ENCODE data around the gene DBT.
A peak's percentile ranks its signal among the peaks of the same experiment; 100 is the strongest.

The DBT gene

DNA sequence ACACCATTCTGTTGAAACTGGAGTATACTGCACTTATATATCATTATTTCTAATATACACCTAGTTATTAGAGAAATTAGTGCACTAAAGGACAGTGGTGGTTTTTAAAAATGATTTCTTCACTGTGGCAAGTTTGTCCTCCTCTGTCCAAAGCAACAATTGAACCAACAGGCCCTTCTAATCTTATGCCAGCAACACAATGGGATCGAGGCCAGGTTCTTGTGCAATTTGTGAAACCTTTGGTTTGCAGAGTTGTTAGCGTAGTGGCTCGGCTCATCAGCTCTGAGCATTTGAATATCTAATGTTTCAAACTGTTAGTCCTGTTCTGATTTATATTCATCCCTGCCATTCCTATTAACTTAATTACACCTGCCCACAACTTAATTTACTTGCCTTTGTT, 61.7 kb downstream of the DBT start:
- peak in 6 of 14 donors; percentile 0 to 12 (median 2) for DNase-seq

DNA sequence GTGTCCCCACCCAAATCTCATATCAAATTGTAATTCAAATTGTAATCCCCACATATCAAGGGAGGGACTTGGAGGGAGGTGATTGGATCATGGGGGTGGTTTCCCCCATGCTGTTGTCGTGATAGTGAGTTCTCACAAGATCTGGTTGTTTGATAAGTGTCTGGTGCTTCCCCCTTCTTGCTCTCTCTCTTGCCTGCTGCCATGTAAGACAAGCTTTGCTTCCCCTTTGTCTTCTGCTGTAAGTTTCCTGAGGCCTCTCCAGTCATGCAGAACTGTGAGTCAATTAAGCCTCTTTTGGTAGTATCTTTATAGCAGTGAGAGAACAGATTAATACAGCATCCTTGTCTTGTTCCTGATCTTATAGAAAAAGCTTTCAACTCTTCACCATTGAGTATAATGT, 65.1 kb downstream of the DBT start:
- no peak for DNase-seq

GRCh38 chr1:100183370-100183769, 66.3 kb downstream of the DBT start:
- DNase-seq, result no peak

DNA sequence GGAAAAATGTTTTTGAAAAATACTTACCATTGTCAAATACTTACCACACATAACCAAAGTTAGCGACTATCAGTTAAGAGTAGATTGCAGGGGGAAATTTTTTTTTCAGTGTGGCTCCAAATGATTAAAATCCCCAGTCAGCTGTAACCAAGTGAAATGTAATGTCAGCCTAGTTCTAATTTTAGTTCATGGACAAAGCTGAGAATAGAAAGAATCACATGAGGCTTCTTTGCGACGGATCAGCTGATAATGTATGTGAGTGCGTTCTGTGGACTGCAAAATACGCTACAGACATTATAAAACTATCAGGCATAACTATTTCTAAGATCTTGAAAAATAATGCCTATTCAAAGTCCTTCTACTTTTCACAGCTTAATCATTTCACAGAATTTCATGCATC, 71.5 kb downstream of the DBT start, which contains the start of gene LRRC39:
Gene LRRC39, minus strand, starts transcription at position 166 of the 400 bp plus-strand sequence. CDS start 9,740 bp downstream, outside the sequence.
- no peak for DNase-seq

DNA sequence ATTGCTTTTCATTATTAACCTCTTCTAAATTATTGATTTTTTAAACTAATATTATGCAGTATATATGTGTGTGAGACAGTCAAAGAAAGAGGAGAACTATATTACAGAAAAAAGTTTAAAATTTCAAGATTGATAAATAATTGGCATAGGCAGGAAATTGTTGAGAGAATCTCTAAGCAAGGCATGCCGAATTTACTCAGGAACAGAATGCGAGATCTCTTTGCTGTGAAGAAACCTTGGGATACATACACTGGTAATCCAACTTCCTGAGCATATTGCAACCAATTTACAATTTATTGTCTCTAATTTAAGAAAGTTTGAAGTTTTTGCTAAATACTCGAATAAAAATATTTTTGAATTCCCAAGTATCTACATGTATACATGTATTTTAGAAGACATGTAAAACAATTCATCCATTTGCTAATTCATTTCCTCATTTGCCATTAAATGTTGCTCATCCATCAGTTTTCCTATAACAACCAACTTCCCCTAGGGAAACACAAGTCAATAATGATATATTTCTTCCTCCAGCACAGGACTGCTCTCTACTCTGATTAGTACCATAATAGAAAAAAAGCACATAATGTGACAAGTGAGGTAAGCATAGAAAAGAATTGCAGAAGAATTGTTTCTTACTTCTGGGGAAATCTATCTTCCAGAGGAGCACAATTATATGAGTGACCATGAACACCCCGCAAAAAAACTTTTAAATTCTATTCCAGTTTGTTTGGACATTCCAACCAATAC, 72.2 kb downstream of the DBT start:
- no peak for DNase-seq

DNA sequence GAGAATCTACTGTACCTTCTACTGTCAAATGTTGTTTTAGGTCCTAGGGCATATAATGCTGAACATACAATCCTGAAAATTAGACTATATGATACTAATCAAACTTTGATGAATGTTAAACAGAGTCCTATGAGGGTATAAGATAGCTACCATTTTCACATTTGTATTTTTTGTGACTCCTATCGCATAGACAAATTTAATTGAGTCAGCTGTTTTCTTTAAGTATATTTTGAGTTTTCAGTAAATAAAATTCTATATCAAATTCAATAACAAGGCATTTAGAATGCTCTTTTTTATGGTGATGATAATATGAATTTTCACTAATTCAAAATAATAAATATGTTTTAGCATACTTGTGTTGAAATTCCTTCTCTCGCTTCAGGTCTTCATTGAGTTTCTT, 81.6 kb downstream of the DBT start:
- no peak for DNase-seq

DNA sequence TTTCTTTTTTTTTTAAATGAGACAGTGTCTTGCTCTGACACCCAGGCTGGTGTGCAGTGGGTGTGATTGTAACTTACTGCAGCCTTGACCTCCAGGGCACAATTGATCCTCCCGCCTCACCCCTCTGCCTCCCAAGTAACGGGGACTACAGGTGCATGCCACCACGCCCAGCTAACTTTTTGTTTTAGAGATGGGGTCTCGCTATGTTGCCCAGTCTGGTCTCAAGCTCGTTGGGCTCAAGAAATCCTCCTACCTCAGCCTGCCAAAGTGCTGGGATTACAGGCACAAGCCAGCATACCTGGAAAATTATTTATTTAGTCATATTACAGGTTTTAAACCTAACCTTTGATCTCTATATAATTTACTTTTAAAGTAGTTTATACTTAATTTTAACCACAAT, 84.9 kb downstream of the DBT start:
- DNase-seq, result no peak

GRCh38 chr1:100164216-100164615, 85.4 kb downstream of the DBT start:
- peak in 1 of 14 donors; percentile 0 for DNase-seq

DNA sequence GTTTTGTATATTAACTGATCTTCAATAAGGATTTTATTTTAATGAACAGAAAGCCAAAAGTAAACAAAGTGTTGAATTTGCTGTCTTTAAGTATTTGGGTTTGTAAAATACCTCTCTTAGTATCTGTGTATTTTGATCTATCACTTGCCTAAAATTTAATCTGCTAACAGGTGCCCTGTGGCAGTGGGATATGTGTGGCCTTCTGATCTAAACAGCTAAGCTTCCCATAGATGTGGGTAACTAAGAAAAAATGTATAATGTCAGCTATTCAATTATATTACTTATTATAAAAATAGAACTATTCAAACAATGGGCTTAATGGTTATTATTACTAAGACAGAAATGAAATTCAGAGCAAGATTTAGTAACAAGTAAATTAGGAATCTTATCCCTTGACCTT, 86.8 kb downstream of the DBT start:
- no peak for DNase-seq

DNA sequence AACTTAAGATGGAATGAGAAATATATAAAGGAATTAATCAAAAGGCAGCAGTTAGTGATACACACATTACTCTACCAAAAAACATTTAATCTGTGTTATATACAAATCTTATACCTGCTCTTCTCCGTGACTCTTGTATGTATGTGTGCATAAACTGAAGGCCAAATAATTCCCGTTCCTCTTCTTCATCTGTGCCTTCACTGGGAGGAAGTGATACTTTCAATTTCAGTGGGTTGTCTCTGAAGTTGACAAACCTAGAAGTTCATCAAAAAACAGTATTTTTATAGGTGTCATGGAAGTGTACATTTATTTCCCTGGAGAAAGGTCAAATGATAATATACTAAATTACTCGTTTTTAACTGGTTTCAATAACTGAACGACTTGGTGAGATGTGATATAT, 97.4 kb downstream of the DBT start:
- DNase-seq, result no peak

GRCh38 chr1:100151679-100152078, 98.0 kb downstream of the DBT start:
- no peak for DNase-seq

DNA sequence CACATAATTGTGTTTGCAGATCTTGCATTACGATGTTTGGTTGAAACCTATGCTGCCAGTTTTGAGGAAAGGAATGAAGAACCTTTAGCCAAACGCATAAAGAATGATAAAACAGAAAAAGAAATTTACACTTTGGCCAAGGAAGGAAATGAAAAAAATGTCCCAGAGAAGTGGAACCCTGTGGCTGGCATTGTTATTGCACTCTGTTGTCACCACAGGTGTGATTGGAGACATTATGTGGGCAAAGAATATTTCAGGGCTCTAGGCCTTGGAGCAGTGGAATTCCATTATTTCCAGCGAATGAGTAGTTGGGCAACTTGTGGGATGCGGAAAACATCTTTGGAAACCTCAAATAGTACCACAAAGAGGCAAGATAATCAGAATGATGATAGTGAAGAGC, 101.8 kb downstream of the DBT start:
- DNase-seq, result no peak

DNA sequence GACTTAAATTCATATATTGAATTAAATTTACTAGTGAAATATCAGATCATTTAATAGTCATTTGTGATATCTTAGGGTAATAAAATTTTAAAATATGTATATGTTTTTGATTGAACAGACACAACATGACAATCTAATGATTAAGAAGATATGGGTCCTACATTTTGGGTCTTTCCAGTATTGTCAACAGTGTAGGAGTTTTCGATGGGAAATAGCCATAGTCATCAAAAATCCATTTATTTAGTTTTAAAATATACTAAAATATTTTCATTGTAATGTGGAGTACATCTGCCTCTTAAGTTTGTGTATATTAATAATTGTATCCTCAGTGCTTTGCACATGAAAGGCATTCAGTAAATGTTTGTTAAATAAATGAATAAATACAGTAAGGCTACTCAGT, 102.7 kb downstream of the DBT start:
- DNase-seq, result no peak

DNA sequence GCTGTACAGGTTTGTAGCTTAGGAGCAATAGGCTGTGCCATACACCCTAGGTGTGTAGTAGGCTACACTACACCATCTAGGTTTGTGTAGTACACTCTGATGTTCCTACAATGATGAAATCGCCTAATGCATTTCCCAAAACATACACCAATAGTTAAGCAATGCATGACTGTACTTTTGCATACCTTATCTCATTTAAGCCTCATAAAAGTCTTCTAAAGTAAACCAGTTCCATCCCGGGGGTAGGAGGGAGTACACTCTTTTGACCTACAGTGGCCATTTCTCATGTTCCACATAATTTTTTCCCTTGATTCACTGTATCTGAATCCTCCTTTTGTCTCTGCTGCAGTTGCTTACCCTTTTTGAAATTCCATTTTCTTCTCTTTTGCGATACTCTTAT, 104.5 kb downstream of the DBT start:
- DNase-seq, result no peak

GRCh38 chr1:100142343-100142742, 107.3 kb downstream of the DBT start:
- no peak for DNase-seq

GRCh38 chr1:100141192-100141591, 108.4 kb downstream of the DBT start:
- no peak for DNase-seq

GRCh38 chr1:100137602-100138001, 112.0 kb downstream of the DBT start:
- DNase-seq, result no peak

Measured in C1 segment of cervical spinal cord (tissue), 14 donors.